Loucy (cell line): ENCODE results near the gene CNTN4.

Experiments
- CTCF ChIP-seq: fragments of 200-600 bp; sonication (generic); conservative IDR thresholded peaks from 2 replicates; pipeline ENCODE4 v1.5.1; 2014; ENCODE audit warnings: mild to moderate bottlenecking, antibody characterized with exemption, low read length
- EZH2phosphoT487 ChIP-seq: fragments of 200-600 bp; IDR thresholded peaks from 2 replicates; pipeline ENCODE4 v1.6.1; 2018; ENCODE audit warnings: antibody characterized with exemption, mild to moderate bottlenecking, moderate library complexity, borderline replicate concordance

GRCh38 chr3:2931265-2931664 is 832.6 kb downstream of the CNTN4 start:
- no peak for TF ChIP-seq CTCF
- TF ChIP-seq EZH2phosphoT487, result no peak
